Panc1 (cell line): ENCODE measurements around the gene CPA5. TPM values are rescaled to one million over a fixed set of nuclear protein-coding genes. Genes with fewer than 3 reads are reported as not detected.

ENCODE experiments used
- ATAC-seq: fragments of 200-7000 bp; cut with Tn5 transposase; 2 replicates; pipeline ENCODE4 v1.9.1; 2020; ENCODE audit warnings: mild to moderate bottlenecking, moderate library complexity
- BruUV-seq: library from RNA; stranded (reverse); fragments of 400-500 nt; replicated peaks from 2 replicates; lab custom pipeline; 2021; lab: Mats Ljungman, UMichigan
- CTCF ChIA-PET: fragments of 300-600 bp; sonication (Branson Sonifier 250); formaldehyde crosslinking; loops from one replicate; lab custom pipeline; 2022; ENCODE audit warnings: antibody characterized with exemption; lab: Charles Lee
- POLR2A ChIA-PET: fragments of 300-600 bp; sonication (Branson Sonifier 250); formaldehyde crosslinking; loops from one replicate; lab custom pipeline; 2022; ENCODE audit warnings: antibody characterized with exemption; lab: Charles Lee
- DNase-seq: peaks from one replicate; pipeline ENCODE4 v3.0.0-alpha.2; 2010; ENCODE audit warnings: low read depth, low spot score
- H3K27ac ChIP-seq: 2 replicates; pipeline ENCODE4 v1.5.1; 2011; ENCODE audit warnings: mild to moderate bottlenecking, low read length, inconsistent platforms
- H3K27me3 ChIP-seq: fragments of 200-500 bp; sonication (Bioruptor generic); 2 replicates; pipeline ENCODE4 v1.6.0; 2014; ENCODE audit warnings: low read length, inconsistent platforms; ENCODE audit not compliant: control insufficient read depth, insufficient read depth
- H3K36me3 ChIP-seq: fragments of 200-500 bp; sonication (Bioruptor generic); 2 replicates; pipeline ENCODE4 v1.5.1; 2014; ENCODE audit warnings: inconsistent platforms, mild to moderate bottlenecking, low read length, moderate library complexity; ENCODE audit not compliant: control insufficient read depth, insufficient read depth
- H3K4me1 ChIP-seq: 2 replicates; pipeline ENCODE4 v1.5.1; 2011; ENCODE audit warnings: inconsistent platforms, mild to moderate bottlenecking, low read length, moderate library complexity; ENCODE audit not compliant: control insufficient read depth, insufficient read depth
- H3K4me3 ChIP-seq, 2 experiments: 2 replicates each; pipeline ENCODE4 v1.5.1; 2011 to 2012; ENCODE audit warnings: low read depth in 2 of 2, low read length in 2 of 2, mild to moderate bottlenecking in 2 of 2, inconsistent platforms in 1 of 2, moderate library complexity in 1 of 2
- H3K9me3 ChIP-seq: fragments of 200-500 bp; sonication (Bioruptor generic); 2 replicates; pipeline ENCODE4 v1.5.1; 2014; ENCODE audit warnings: low read depth, mild to moderate bottlenecking, inconsistent platforms, low read length, moderate library complexity; ENCODE audit not compliant: control insufficient read depth, insufficient read depth
- POLR2AphosphoS5 ChIP-seq: IDR thresholded peaks from 2 replicates; pipeline ENCODE4 v1.6.1; 2012; ENCODE audit warnings: mild to moderate bottlenecking, low read depth, low read length, moderate library complexity
- SIN3A ChIP-seq: IDR thresholded peaks from 2 replicates; pipeline ENCODE4 v1.6.1; 2012; ENCODE audit warnings: low read depth, mild to moderate bottlenecking, low read length, moderate library complexity, borderline replicate concordance; ENCODE audit not compliant: insufficient read depth
- TCF7L2 ChIP-seq: IDR thresholded peaks from 2 replicates; pipeline ENCODE4 v1.6.1; 2011; ENCODE audit warnings: mild to moderate bottlenecking, low read depth, low read length, inconsistent platforms
- in situ Hi-C: cut with HindIII; loops from 2 replicates; pipeline ENCODE4 v1.10.0; 2016; ENCODE audit warnings: low sequenced_read_pairs, low pct_unique_long_range_greater_than_20kb
- intact Hi-C: fragments of 100-400 bp; cut with micrococcal nuclease; formaldehyde crosslinking; loops from one replicate; pipeline ENCODE4 v1.10.0; 2022; ENCODE audit not compliant: unreplicated experiment
- total RNA-seq: library from RNA; stranded (reverse); gene quantifications from one replicate; pipeline ENCODE4 v1.2.1, GENCODE V29; 2021; ENCODE audit not compliant: unreplicated experiment
- TF ChIP-seq, protein P1 (sequence below), 2 experiments: IDR thresholded peaks; 2 replicates each; pipeline ENCODE4 v1.6.1; 2011 to 2012; ENCODE audit warnings: low read depth in 2 of 2, control low read depth in 1 of 2, low read length in 1 of 2, mild to moderate bottlenecking in 1 of 2, moderate library complexity in 1 of 2; ENCODE audit not compliant: insufficient read depth in 1 of 2
- TF ChIP-seq, protein P2 (sequence below): fragments of 450-650 bp; IDR thresholded peaks from 2 replicates; pipeline ENCODE4 v1.5.1; 2017; ENCODE audit warnings: mild to moderate bottlenecking

Gene CPA5
- total RNA-seq, 1 experiment from 2014 or later = not detected

DNA sequence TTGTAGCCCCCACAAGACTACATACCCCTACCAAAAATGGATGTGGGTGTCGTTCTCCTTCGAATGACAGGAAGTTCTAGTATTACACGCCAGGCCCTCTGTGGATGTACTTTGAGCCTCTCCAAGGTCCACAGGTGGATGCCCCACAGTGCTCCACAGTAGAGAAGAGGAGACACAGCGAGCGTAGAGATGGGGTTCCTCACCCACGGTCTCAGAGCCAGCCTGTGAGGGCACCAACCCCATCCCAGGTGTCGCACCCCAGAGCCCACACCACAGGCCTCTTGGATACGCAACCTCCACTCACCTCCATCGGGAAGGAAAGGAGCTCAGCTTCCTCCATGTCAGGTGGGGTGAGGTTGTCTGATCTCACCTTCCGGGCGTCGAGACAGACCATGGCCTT lies 2.3 kb downstream of the CPA5 start:
- Histone ChIP-seq H3K27me3 (no peaks in the 10 kb centered on the region), H3K27ac (no peak overlapping the region), H3K4me3 (no peak overlapping the region), H3K9me3 (no peaks in the 10 kb centered on the region), H3K4me1 (no peaks in the 10 kb centered on the region), H3K36me3 (no peaks in the 10 kb centered on the region)
- no peak for DNase-seq
- ATAC-seq = no peak
- in situ Hi-C loops (no loop called here), intact Hi-C loops (no loop called here)
- POLR2A ChIA-PET = no interaction called here
- CTCF ChIA-PET = no interaction called here
- BruUV-seq = no TSS peak
- TF ChIP-seq, protein P1, sequence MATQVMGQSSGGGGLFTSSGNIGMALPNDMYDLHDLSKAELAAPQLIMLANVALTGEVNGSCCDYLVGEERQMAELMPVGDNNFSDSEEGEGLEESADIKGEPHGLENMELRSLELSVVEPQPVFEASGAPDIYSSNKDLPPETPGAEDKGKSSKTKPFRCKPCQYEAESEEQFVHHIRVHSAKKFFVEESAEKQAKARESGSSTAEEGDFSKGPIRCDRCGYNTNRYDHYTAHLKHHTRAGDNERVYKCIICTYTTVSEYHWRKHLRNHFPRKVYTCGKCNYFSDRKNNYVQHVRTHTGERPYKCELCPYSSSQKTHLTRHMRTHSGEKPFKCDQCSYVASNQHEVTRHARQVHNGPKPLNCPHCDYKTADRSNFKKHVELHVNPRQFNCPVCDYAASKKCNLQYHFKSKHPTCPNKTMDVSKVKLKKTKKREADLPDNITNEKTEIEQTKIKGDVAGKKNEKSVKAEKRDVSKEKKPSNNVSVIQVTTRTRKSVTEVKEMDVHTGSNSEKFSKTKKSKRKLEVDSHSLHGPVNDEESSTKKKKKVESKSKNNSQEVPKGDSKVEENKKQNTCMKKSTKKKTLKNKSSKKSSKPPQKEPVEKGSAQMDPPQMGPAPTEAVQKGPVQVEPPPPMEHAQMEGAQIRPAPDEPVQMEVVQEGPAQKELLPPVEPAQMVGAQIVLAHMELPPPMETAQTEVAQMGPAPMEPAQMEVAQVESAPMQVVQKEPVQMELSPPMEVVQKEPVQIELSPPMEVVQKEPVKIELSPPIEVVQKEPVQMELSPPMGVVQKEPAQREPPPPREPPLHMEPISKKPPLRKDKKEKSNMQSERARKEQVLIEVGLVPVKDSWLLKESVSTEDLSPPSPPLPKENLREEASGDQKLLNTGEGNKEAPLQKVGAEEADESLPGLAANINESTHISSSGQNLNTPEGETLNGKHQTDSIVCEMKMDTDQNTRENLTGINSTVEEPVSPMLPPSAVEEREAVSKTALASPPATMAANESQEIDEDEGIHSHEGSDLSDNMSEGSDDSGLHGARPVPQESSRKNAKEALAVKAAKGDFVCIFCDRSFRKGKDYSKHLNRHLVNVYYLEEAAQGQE (IDR thresholded peaks at IDR 0.05; ENCODE audit: insufficient read depth in 1 of 2, low read depth in 2 of 2, low read length in 1 of 2) = no peak
- no peak for TF ChIP-seq TCF7L2
- no peak for TF ChIP-seq SIN3A
- TF ChIP-seq, protein P2, sequence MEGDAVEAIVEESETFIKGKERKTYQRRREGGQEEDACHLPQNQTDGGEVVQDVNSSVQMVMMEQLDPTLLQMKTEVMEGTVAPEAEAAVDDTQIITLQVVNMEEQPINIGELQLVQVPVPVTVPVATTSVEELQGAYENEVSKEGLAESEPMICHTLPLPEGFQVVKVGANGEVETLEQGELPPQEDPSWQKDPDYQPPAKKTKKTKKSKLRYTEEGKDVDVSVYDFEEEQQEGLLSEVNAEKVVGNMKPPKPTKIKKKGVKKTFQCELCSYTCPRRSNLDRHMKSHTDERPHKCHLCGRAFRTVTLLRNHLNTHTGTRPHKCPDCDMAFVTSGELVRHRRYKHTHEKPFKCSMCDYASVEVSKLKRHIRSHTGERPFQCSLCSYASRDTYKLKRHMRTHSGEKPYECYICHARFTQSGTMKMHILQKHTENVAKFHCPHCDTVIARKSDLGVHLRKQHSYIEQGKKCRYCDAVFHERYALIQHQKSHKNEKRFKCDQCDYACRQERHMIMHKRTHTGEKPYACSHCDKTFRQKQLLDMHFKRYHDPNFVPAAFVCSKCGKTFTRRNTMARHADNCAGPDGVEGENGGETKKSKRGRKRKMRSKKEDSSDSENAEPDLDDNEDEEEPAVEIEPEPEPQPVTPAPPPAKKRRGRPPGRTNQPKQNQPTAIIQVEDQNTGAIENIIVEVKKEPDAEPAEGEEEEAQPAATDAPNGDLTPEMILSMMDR = no peak
- no peak for TF ChIP-seq POLR2AphosphoS5

DNA sequence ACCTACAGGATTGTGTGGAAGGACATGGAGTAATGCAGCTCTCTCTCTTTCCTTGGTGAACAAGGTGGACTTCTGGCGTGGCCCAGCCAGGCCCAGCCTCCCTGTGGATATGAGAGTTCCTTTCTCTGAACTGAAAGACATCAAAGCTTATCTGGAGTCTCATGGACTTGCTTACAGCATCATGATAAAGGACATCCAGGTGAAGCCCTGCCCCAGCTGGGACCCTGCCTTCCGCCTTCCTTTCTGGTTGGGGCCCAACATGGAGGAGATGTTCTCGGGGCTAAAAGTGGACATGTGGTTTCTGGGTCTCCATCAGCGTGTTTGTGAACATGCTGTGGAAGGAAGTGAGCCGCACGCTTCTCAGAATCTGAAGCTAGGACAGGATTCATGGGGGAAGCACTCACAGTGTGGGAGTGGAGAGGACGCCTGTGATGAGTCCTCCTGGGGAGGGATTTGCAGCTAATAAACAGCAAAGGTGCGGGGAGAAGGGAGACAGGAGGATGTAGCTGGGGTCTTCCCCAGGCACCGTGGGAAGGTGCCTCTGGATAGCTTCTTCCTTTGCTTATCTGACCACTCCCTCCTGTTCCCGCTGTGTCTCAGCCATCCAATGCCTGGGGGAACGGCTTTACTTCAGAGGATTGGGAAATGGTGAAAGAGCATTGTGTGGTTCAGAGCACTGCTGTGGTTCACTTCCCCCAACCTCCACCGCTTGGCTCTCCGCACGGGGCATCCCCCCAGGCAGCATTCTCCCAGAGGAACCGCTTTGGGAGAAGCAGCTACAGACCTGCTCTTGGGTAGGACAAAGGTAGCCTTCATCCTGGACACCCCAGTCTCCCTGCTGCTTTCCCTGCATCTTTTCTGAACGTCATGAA lies 5.5 kb downstream of the CPA5 start:
- intact Hi-C loops = no loop called here
- ATAC-seq (no peak), DNase-seq (no peak)
- CTCF ChIA-PET = no interaction called here
- BruUV-seq = no TSS peak
- no peaks in the 10 kb centered on the region for H3K9me3 ChIP-seq
- H3K4me3 ChIP-seq = no peak overlapping the region
- H3K4me1 ChIP-seq = 0 out of 2 replicates have a peak, but pooled peaks cover 1% of the 10 kb centered on the region
- POLR2A ChIA-PET = no interaction called here
- TF ChIP-seq TCF7L2 = no peak
- TF ChIP-seq, protein P1 (IDR thresholded peaks at IDR 0.05; ENCODE audit: insufficient read depth in 1 of 2, low read depth in 2 of 2, low read length in 1 of 2) = no peak
- TF ChIP-seq SIN3A = no peak
- TF ChIP-seq POLR2AphosphoS5 = no peak
- H3K27me3 ChIP-seq = no peaks in the 10 kb centered on the region
- no peaks in the 10 kb centered on the region for H3K36me3 ChIP-seq
- no peak overlapping the region for H3K27ac ChIP-seq
- in situ Hi-C loops = no loop called here
